Prostate gland (tissue), 2 donors: ENCODE results near the gene FBXW7.

Experiments
- POLR2A ChIP-seq: fragments of 450-650 bp; IDR thresholded peaks from one replicate; pipeline ENCODE4 v1.6.1; 2016; ENCODE audit warnings: antibody characterized with exemption, mild to moderate bottlenecking
- TF ChIP-seq, protein P1 (sequence below), 4 experiments: fragments of 200-600 bp in 2 of 4; fragments of 450-650 bp in 2 of 4; sonication (generic) in 2 of 4; IDR thresholded peaks; 1 replicate in 3 of 4; 2 replicates in 1 of 4; pipeline ENCODE4 v1.5.1; 2016 to 2019; ENCODE audit warnings: antibody characterized with exemption in 4 of 4, mild to moderate bottlenecking in 2 of 4, moderate library complexity in 2 of 4

GRCh38 chr4:152398060-152398459 lies 137.8 kb downstream of the FBXW7 start:
- TF ChIP-seq, protein P1, sequence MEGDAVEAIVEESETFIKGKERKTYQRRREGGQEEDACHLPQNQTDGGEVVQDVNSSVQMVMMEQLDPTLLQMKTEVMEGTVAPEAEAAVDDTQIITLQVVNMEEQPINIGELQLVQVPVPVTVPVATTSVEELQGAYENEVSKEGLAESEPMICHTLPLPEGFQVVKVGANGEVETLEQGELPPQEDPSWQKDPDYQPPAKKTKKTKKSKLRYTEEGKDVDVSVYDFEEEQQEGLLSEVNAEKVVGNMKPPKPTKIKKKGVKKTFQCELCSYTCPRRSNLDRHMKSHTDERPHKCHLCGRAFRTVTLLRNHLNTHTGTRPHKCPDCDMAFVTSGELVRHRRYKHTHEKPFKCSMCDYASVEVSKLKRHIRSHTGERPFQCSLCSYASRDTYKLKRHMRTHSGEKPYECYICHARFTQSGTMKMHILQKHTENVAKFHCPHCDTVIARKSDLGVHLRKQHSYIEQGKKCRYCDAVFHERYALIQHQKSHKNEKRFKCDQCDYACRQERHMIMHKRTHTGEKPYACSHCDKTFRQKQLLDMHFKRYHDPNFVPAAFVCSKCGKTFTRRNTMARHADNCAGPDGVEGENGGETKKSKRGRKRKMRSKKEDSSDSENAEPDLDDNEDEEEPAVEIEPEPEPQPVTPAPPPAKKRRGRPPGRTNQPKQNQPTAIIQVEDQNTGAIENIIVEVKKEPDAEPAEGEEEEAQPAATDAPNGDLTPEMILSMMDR (IDR thresholded peaks at IDR 0.05) = no peak
- no peak for TF ChIP-seq POLR2A
